HepG2 (cell line): ENCODE results near the gene ART3. TPM values are rescaled to one million over a fixed set of nuclear protein-coding genes. Genes with fewer than 3 reads are reported as not detected.

Experiments used
- ATF7 ChIP-seq, 2 experiments: fragments of 450-650 bp in 1 of 2; sonication (generic) in 1 of 2; formaldehyde crosslinking in 1 of 2; IDR thresholded peaks; 2 replicates each; pipeline versions ENCODE4 v1.4.0 to v1.6.1; 2016 to 2020; ENCODE audit warnings: antibody characterized with exemption in 1 of 2, mild to moderate bottlenecking in 1 of 2, missing genetic modification reagents in 1 of 2
- DRAP1 ChIP-seq: IDR thresholded peaks from 2 replicates; pipeline ENCODE4 v1.6.1; 2016; ENCODE audit warnings: missing genetic modification reagents, missing compliant biosample characterization
- HIC2 ChIP-seq: sonication (generic); formaldehyde crosslinking; IDR thresholded peaks from 2 replicates; pipeline ENCODE4 v1.9.0; 2022; ENCODE audit warnings: low read depth, missing genetic modification reagents
- HNF1A ChIP-seq, 2 experiments: sonication (generic) in 1 of 2; formaldehyde crosslinking in 1 of 2; IDR thresholded peaks; 2 replicates each; pipeline versions ENCODE4 v1.4.0 to v1.6.1; 2016 to 2020; ENCODE audit warnings: borderline replicate concordance in 1 of 2, low read depth in 1 of 2, mild to moderate bottlenecking in 1 of 2, missing genetic modification reagents in 1 of 2
- NONO ChIP-seq, 2 experiments: fragments of 450-650 bp in 1 of 2; sonication (generic) in 1 of 2; formaldehyde crosslinking in 1 of 2; IDR thresholded peaks in 1 of 2; conservative IDR thresholded peaks in 1 of 2; 2 replicates each; pipeline versions ENCODE4 v1.6.1 to v1.8.0; 2017 to 2022; ENCODE audit warnings: mild to moderate bottlenecking in 1 of 2, missing genetic modification reagents in 1 of 2, moderate library complexity in 1 of 2
- POLR2AphosphoS5 ChIP-seq: IDR thresholded peaks from 2 replicates; pipeline ENCODE4 v1.6.1; 2012; ENCODE audit warnings: low read depth, low read length
- REL ChIP-seq: sonication (generic); formaldehyde crosslinking; conservative IDR thresholded peaks from 2 replicates; pipeline ENCODE4 v1.8.0; 2022; ENCODE audit warnings: mild to moderate bottlenecking, missing genetic modification reagents, moderate library complexity
- SETDB1 ChIP-seq: sonication (generic); formaldehyde crosslinking; IDR thresholded peaks from 2 replicates; pipeline ENCODE4 v1.5.1; 2020; ENCODE audit warnings: missing genetic modification reagents, mild to moderate bottlenecking, borderline replicate concordance
- SMYD3 ChIP-seq: sonication (generic); formaldehyde crosslinking; IDR thresholded peaks from 2 replicates; pipeline ENCODE4 v1.8.1; 2023; ENCODE audit warnings: mild to moderate bottlenecking, missing genetic modification reagents
- ZBTB8A ChIP-seq: sonication (generic); formaldehyde crosslinking; IDR thresholded peaks from 2 replicates; pipeline ENCODE4 v1.4.0; 2020; ENCODE audit warnings: mild to moderate bottlenecking, low read depth, missing genetic modification reagents, borderline replicate concordance
- ZFP1 ChIP-seq: IDR thresholded peaks from 2 replicates; pipeline ENCODE4 v1.6.1; 2016
- ZNF138 ChIP-seq: sonication (generic); formaldehyde crosslinking; IDR thresholded peaks from 2 replicates; pipeline ENCODE4 v1.5.0; 2020; ENCODE audit warnings: mild to moderate bottlenecking, low read depth, missing genetic modification reagents
- ZNF263 ChIP-seq: sonication (generic); formaldehyde crosslinking; IDR thresholded peaks from 2 replicates; pipeline ENCODE4 v1.4.0; 2020; ENCODE audit warnings: missing genetic modification reagents
- ZNF572 ChIP-seq: sonication (generic); formaldehyde crosslinking; IDR thresholded peaks from 2 replicates; pipeline ENCODE4 v1.5.1; 2020; ENCODE audit warnings: mild to moderate bottlenecking, missing genetic modification reagents
- ZNF597 ChIP-seq: sonication (generic); formaldehyde crosslinking; IDR thresholded peaks from 2 replicates; pipeline ENCODE4 v1.5.0; 2020; ENCODE audit warnings: missing genetic modification reagents
- ZNF780A ChIP-seq: sonication (generic); formaldehyde crosslinking; IDR thresholded peaks from 2 replicates; pipeline ENCODE4 v1.8.0; 2022; ENCODE audit warnings: mild to moderate bottlenecking, missing genetic modification reagents, moderate library complexity
- polyA plus RNA-seq, 8 experiments: library from polyadenylated mRNA; depleted of rRNA in 3 of 8; stranded (reverse) in 7 of 8; unstranded in 1 of 8; fragments of >200 nt; fragmentation: Illumina TruSeq in 4 of 8; extraction: Trizol in 4 of 8; gene quantifications; 2 replicates each; pipeline versions ENCODE4 v1.2.1 to v1.2.3, GENCODE V29; 2011 to 2016; ENCODE audit warnings: low read depth in 4 of 8, missing spikeins in 1 of 8, mixed read lengths in 1 of 8; ENCODE audit not compliant: insufficient read depth in 1 of 8
- total RNA-seq, 5 experiments: library from RNA; depleted of rRNA; stranded (reverse); fragments of >200 nt; fragmentation: Illumina TruSeq; extraction: Trizol; gene quantifications; 2 replicates each; pipeline ENCODE4 v1.2.3, GENCODE V29; 2016; ENCODE audit warnings: low read depth in 1 of 5

Gene ART3
- total and polyA plus RNA-seq, 2 of the 13 experiments (the other 11 are each of a cell fraction or from before 2014, with no cell fraction given), result not detected

GRCh38 chr4:76148142-76148865 lies 73.8 kb downstream of the ART3 start, which contains the start of gene NUP54 (continued):
- TF ChIP-seq SMYD3 (CRISPR knock-in tag) (peak; percentile 95), ZFP1 (peak; percentile 90), ZNF780A (CRISPR knock-in tag) (peak; percentile 67; the same call in 1 of the 2 replicates), ATF7 (IDR thresholded peaks at IDR 0.05) (no peak), ATF7 (CRISPR knock-in tag; IDR thresholded peaks at IDR 0.05) (peak; percentile 31; the same call in 1 of the 2 replicates), ZNF138 (no peak; the same call in 1 of the 2 replicates), ZNF263 (no peak; the same call in 1 of the 2 replicates), POLR2AphosphoS5 (peak; percentile 90), NONO (IDR thresholded peaks at IDR 0.05) (no peak), NONO (CRISPR knock-in tag; conservative IDR thresholded peaks at IDR 0.05) (peak; percentile 93), HNF1A (IDR thresholded peaks at IDR 0.05; ENCODE audit: low read depth) (no peak), HNF1A (CRISPR knock-in tag; IDR thresholded peaks at IDR 0.05; ENCODE audit: borderline replicate concordance) (peak; percentile 78; the same call in 1 of the 2 replicates), SETDB1 (CRISPR knock-in tag) (no peak), HIC2 (no peak; the same call in 1 of the 2 replicates), ZNF572 (no peak), REL (CRISPR knock-in tag) (no peak; the same call in 1 of the 2 replicates), ZBTB8A (CRISPR knock-in tag) (no peak; the same call in 1 of the 2 replicates), DRAP1 (CRISPR knock-in tag) (peak; percentile 85), ZNF597 (CRISPR knock-in tag) (no peak)
